Osteoblast (primary cell): ENCODE measurements around the gene DPP4. TPM values are rescaled to one million over a fixed set of nuclear protein-coding genes. Genes with fewer than 3 reads are reported as not detected.

Experiments used
- DNase-seq: peaks from one replicate; pipeline ENCODE4 v3.0.0; 2011; ENCODE audit warnings: low spot score, mixed read lengths; ENCODE audit not compliant: insufficient read length; ENCODE audit errors: missing footprints
- H2AFZ ChIP-seq: 2 replicates; pipeline ENCODE4 v1.6.0; 2011; ENCODE audit warnings: mild to moderate bottlenecking, low read length
- H3K27ac ChIP-seq: 2 replicates; pipeline ENCODE4 v1.5.1; 2011; ENCODE audit warnings: mild to moderate bottlenecking, low read depth, low read length, moderate library complexity
- H3K27me3 ChIP-seq: 2 replicates; pipeline ENCODE4 v1.6.0; 2012; ENCODE audit warnings: mild to moderate bottlenecking, control low read depth, inconsistent platforms, low read length, moderate library complexity; ENCODE audit not compliant: insufficient read depth
- H3K36me3 ChIP-seq: 2 replicates; pipeline ENCODE4 v1.5.1; 2011; ENCODE audit warnings: mild to moderate bottlenecking, low read length, control low read depth, moderate library complexity; ENCODE audit not compliant: insufficient read depth
- H3K4me1 ChIP-seq: 2 replicates; pipeline ENCODE4 v1.5.1; 2011; ENCODE audit warnings: mild to moderate bottlenecking, low read length, control low read depth, moderate library complexity; ENCODE audit not compliant: insufficient read depth
- H3K4me2 ChIP-seq: 2 replicates; pipeline ENCODE4 v1.6.0; 2011; ENCODE audit warnings: mild to moderate bottlenecking, low read length; ENCODE audit not compliant: insufficient read depth
- H3K4me3 ChIP-seq: fragments of 200-600 bp; sonication (generic); 3 replicates; pipeline ENCODE4 v1.5.1; 2012; ENCODE audit warnings: mild to moderate bottlenecking, low read length, inconsistent platforms; ENCODE audit not compliant: insufficient read depth
- H3K79me2 ChIP-seq: 2 replicates; pipeline ENCODE4 v1.6.0; 2012; ENCODE audit warnings: mild to moderate bottlenecking, low read length, control low read depth, inconsistent platforms; ENCODE audit not compliant: insufficient read depth
- H3K9me3 ChIP-seq: 2 replicates; pipeline ENCODE4 v1.5.1; 2011; ENCODE audit warnings: low read depth, low read length, control low read depth
- H4K20me1 ChIP-seq: 2 replicates; pipeline ENCODE4 v1.6.0; 2012; ENCODE audit warnings: mild to moderate bottlenecking, low read length, control low read depth; ENCODE audit not compliant: insufficient read depth
- total RNA-seq: library from RNA; depleted of rRNA; stranded (reverse); fragments of >200 nt; gene quantifications from 2 replicates; pipeline ENCODE4 v1.2.3, GENCODE V29; 2012
- TF ChIP-seq, protein P1 (sequence below): IDR thresholded peaks from 2 replicates; pipeline ENCODE4 v1.5.1; 2011; ENCODE audit warnings: mild to moderate bottlenecking, low read depth, low read length, moderate library complexity; ENCODE audit errors: extremely low read depth

Gene DPP4
- total RNA-seq, 1 donor, result 192 TPM

DNA sequence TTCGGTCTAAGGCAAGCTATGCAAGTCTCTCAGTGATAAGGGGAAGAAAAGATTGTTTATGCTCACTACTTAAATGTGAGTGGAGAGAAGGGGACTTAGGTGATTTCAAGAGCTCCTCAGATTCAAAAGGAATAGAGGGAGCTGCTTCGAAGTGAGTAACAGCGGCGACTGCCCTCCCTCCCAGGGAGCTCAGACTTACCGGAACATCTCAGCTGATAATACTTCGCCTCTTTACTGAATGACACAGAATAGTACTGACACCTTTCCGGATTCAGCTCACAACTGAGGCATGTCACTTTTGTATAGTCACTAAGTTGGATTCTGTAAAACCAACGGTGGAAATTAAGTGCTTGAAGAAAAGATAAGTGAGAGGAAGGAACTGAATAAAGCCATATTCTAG, 55.5 kb downstream of the DPP4 start:
- H3K4me2 ChIP-seq, result no peak overlapping the region
- peaks cover 6% of the 10 kb centered on the region for H3K27me3 ChIP-seq
- TF ChIP-seq, protein P1, sequence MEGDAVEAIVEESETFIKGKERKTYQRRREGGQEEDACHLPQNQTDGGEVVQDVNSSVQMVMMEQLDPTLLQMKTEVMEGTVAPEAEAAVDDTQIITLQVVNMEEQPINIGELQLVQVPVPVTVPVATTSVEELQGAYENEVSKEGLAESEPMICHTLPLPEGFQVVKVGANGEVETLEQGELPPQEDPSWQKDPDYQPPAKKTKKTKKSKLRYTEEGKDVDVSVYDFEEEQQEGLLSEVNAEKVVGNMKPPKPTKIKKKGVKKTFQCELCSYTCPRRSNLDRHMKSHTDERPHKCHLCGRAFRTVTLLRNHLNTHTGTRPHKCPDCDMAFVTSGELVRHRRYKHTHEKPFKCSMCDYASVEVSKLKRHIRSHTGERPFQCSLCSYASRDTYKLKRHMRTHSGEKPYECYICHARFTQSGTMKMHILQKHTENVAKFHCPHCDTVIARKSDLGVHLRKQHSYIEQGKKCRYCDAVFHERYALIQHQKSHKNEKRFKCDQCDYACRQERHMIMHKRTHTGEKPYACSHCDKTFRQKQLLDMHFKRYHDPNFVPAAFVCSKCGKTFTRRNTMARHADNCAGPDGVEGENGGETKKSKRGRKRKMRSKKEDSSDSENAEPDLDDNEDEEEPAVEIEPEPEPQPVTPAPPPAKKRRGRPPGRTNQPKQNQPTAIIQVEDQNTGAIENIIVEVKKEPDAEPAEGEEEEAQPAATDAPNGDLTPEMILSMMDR, result no peak
- H4K20me1 ChIP-seq, result no peaks in the 10 kb centered on the region
- no peaks in the 10 kb centered on the region for H3K9me3 ChIP-seq
- no peak for DNase-seq
- no peak overlapping the region for H3K27ac ChIP-seq
- peaks cover 8% of the 10 kb centered on the region for H3K36me3 ChIP-seq
- H3K4me3 ChIP-seq, result no peak overlapping the region
- peaks cover 3% of the 10 kb centered on the region for H3K4me1 ChIP-seq
- no peak overlapping the region for H2AFZ ChIP-seq
- H3K79me2 ChIP-seq, result no peaks in the 10 kb centered on the region

DNA sequence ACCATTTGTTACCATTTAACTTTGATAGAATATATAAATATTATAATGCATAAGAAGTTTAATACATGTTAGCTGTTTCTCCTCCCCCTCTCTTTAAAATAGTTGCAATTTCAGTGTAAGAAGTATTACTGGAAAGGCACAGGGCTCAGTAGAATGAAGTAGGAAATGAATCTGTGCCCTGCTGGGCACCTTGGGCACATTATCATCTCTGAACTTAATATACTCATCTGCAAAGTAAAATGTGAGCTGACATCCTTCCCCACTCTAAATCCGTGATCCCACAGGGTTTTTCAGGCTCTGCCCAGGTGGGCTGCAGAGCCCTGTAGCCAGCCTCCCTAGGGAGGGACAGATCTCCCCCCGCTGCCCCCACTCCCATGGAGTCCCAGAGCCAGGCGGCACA, 56.8 kb downstream of the DPP4 start:
- no peak overlapping the region for H3K27ac ChIP-seq
- H3K79me2 ChIP-seq, result no peaks in the 10 kb centered on the region
- H3K9me3 ChIP-seq, result no peaks in the 10 kb centered on the region
- TF ChIP-seq, protein P1, result no peak
- peaks cover 8% of the 10 kb centered on the region for H3K36me3 ChIP-seq
- no peak overlapping the region for H3K4me2 ChIP-seq
- no peak overlapping the region for H3K4me3 ChIP-seq
- no peak for DNase-seq
- H2AFZ ChIP-seq, result no peak overlapping the region
- peaks cover 6% of the 10 kb centered on the region for H3K27me3 ChIP-seq
- no peaks in the 10 kb centered on the region for H3K4me1 ChIP-seq
- no peaks in the 10 kb centered on the region for H4K20me1 ChIP-seq

DNA sequence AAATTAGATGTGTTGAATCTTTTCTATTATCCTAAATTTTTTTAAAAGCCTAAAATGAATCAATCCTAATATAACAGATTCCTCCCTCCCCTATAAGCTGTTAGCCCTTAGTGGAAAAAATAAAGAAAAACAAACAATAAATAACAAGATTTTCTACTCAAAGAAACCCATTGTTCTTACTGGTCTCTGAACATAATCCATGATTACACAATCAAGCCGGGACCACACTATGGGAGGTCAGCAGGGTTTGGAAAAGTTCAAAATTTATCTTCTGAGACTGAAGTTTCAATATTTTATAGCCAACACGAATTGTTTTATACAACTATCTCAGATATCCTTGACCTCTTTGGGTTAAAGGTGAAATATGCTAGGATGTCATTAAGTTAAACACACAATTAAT, 57.9 kb downstream of the DPP4 start:
- no peaks in the 10 kb centered on the region for H3K4me1 ChIP-seq
- no peaks in the 10 kb centered on the region for H3K79me2 ChIP-seq
- H3K36me3 ChIP-seq, result peaks cover 8% of the 10 kb centered on the region
- no peaks in the 10 kb centered on the region for H3K9me3 ChIP-seq
- H2AFZ ChIP-seq, result no peak overlapping the region
- no peaks in the 10 kb centered on the region for H4K20me1 ChIP-seq
- no peak overlapping the region for H3K4me3 ChIP-seq
- H3K27ac ChIP-seq, result no peak overlapping the region
- TF ChIP-seq, protein P1, result no peak
- peaks cover 6% of the 10 kb centered on the region for H3K27me3 ChIP-seq
- H3K4me2 ChIP-seq, result no peak overlapping the region
- no peak for DNase-seq

DNA sequence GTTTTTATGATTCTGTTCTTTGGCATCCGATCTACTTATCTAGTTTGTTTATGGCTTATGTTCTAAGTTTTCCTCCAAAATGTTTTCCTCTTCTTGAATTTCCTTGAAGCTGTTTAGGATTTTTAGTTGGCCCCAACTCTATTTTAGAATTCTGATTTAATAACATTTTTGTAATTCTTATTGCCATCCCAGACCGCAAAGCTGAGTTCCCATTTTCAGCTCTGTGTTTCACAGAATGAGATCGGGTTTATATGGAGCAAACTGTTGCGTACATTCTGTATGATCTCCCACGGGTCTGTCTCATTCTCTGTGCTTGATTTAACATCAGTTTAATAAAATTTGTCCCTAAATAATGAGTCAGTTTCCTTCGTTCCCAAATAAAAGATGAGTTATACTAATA, 59.3 kb downstream of the DPP4 start:
- Histone ChIP-seq H3K27ac (no peak overlapping the region), H3K79me2 (no peaks in the 10 kb centered on the region), H3K4me1 (no peaks in the 10 kb centered on the region), H3K36me3 (peaks cover 8% of the 10 kb centered on the region), H3K27me3 (peaks cover 6% of the 10 kb centered on the region), H2AFZ (no peak overlapping the region), H3K9me3 (no peaks in the 10 kb centered on the region), H4K20me1 (no peaks in the 10 kb centered on the region), H3K4me2 (no peak overlapping the region), H3K4me3 (no peak overlapping the region)
- DNase-seq, result no peak
- TF ChIP-seq, protein P1, result no peak
